Sigmoid colon (tissue), 7 donors: ENCODE data around the gene THBS2. TPM values are rescaled to one million over a fixed set of nuclear protein-coding genes. Genes with fewer than 3 reads are reported as not detected.
A peak's percentile ranks its signal among the peaks of the same experiment; 100 is the strongest.
"Not testable (repeated sequence)": the region's sequence is repeated elsewhere in the genome, so short reads cannot be mapped to it uniquely, and the experiment has no call there.

ENCODE experiments used
- DNase-seq: peaks from one replicate; pipeline ENCODE4 v3.0.0-alpha.2; 2019
- H3K27ac ChIP-seq, 4 donors: fragments of 200-600 bp; sonication (generic); one replicate each; pipeline ENCODE4 v1.5.1; 2016 to 2019; ENCODE audit warnings: mild to moderate bottlenecking in 1 of 4
- H3K27me3 ChIP-seq, 3 donors: fragments of 200-600 bp; sonication (generic); one replicate each; pipeline ENCODE4 v1.5.1; 2019; ENCODE audit warnings: mild to moderate bottlenecking in 1 of 3
- H3K36me3 ChIP-seq, 4 donors: fragments of 200-600 bp; sonication (generic); one replicate each; pipeline ENCODE4 v1.5.1; 2016 to 2019
- H3K4me1 ChIP-seq, 4 donors: fragments of 200-600 bp; sonication (generic); one replicate each; pipeline ENCODE4 v1.5.1; 2017 to 2019
- H3K4me3 ChIP-seq, 4 donors: fragments of 200-600 bp; sonication (generic); one replicate each; pipeline ENCODE4 v1.5.1; 2017 to 2019; ENCODE audit warnings: mild to moderate bottlenecking in 2 of 4, moderate library complexity in 1 of 4
- H3K9me3 ChIP-seq, 4 donors: fragments of 200-600 bp in 3 of 4; sonication (generic) in 3 of 4; one replicate each; pipeline versions ENCODE4 v1.5.1 to v1.6.1; 2013 to 2019
- CTCF ChIP-seq, 4 experiments: fragments of 450-650 bp in 3 of 4; fragments of 200-600 bp in 1 of 4; IDR thresholded peaks; one replicate each; pipeline ENCODE4 v1.5.1; 2016 to 2019; ENCODE audit warnings: antibody characterized with exemption in 4 of 4, mild to moderate bottlenecking in 3 of 4, moderate library complexity in 2 of 4
- EP300 ChIP-seq, 4 donors: sonication (generic); formaldehyde crosslinking; IDR thresholded peaks; one replicate each; pipeline ENCODE4 v1.6.1; 2017; ENCODE audit warnings: antibody characterized with exemption in 4 of 4
- POLR2A ChIP-seq, 2 donors: fragments of 450-650 bp; IDR thresholded peaks; one replicate each; pipeline ENCODE4 v1.6.1; 2016; ENCODE audit warnings: antibody characterized with exemption in 2 of 2, mild to moderate bottlenecking in 2 of 2, moderate library complexity in 2 of 2
- POLR2AphosphoS5 ChIP-seq, 4 donors: sonication (generic); formaldehyde crosslinking; IDR thresholded peaks; one replicate each; pipeline ENCODE4 v1.6.1; 2017; ENCODE audit warnings: antibody characterized with exemption in 4 of 4
- WGBS, 2 donors: extraction: QIAGEN DNeasy Blood & Tissue Kit; methylation state at CpG; one replicate each; pipeline ENCODE4 v1.1.7; 2013; 5-methylcytosine and 5-hydroxymethylcytosine counted together
- intact Hi-C: fragments of 100-400 bp; cut with DNase I; formaldehyde crosslinking; loops from one replicate; pipeline ENCODE4 v1.15.1; 2023
- polyA plus RNA-seq, 3 donors: library from polyadenylated mRNA; stranded (reverse); fragments of 200-250 nt; gene quantifications; one replicate each; pipeline ENCODE4 v1.2.3, GENCODE V29; 2013
- total RNA-seq, 4 donors: library from RNA; depleted of rRNA; stranded (reverse); fragments of >200 nt; gene quantifications; one replicate each; pipeline ENCODE4 v1.1.0, GENCODE V29; 2016
- donor health status: healthy with polysubstance abuse.
- donor health status: Bipolar disorder and iron deficiency.
- donor health status: healthy.

Gene THBS2
- 10 to 100 TPM; 37.6 to 59.0 (median 42.7) TPM for total RNA-seq
- 1 to 10 TPM; 1.7 to 3.0 (median 1.8) TPM for polyA plus RNA-seq

DNA sequence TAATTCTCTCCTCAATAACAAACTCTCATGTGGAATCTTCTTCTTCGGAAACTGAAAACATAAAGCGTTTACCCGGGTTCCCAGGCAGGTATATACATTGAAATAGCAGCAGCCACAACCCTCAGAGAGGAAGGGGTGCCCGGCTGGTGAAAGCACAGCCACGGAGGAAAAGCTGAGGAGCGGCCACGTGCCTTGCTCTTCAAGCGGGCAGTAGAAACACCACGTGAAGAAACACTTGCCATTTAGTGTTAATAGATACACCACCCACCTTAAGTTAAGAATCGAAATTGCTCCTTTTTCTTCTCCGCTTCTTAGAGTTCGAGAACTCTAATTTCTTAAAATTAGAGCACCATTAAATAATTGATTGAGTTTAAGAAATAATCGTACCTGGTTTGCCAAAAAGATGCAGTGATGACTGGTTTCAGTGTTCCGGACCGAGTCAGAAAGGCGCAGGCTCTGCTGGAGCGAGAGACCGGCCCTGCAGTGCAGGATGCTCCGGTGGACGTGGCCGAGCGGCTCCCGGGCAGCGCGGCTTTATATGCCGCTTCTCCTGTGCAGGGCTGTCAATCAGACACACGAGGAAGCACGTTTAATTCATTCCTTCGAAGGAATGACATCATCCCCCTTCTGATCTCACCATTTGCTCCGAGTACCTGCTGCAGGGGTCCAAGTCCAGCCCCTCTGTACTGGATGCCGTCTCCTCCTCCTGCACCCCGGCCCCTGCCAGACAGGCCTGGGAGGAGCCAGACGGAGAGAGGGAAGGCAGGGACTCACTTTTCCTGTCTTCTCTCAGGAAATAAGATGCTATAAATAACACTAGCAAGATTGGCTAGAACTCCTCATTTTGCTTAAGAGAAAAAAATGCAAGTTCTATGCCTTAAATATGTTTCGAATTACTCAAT is at the start of gene THBS2:
Gene THBS2, minus strand, starts transcription at position 510 of the 902 bp plus-strand sequence. CDS start 3,062 bp downstream, outside the sequence.
- no peaks in the 10 kb centered on the region for H3K27me3 ChIP-seq
- DNase-seq: peak; percentile 92

GRCh38 chr6:169302716-169303115 is 49.1 kb upstream of the THBS2 start:
- no peak for DNase-seq
- intact Hi-C loops: no loop called here
- TF ChIP-seq POLR2AphosphoS5 (IDR thresholded peaks at IDR 0.05): no peak
- TF ChIP-seq CTCF (IDR thresholded peaks at IDR 0.05): no peak
- TF ChIP-seq EP300 (IDR thresholded peaks at IDR 0.05): no peak
- no peak for TF ChIP-seq POLR2A (IDR thresholded peaks at IDR 0.05)
- Histone ChIP-seq H3K36me3 (no peaks in the 10 kb centered on the region), H3K4me1 (no peaks in the 10 kb centered on the region), H3K9me3 (peaks cover 0 to 4% (median 1%) of the 10 kb centered on the region in 4 donors), H3K27me3 (no peaks in the 10 kb centered on the region), H3K27ac (no peak overlapping the region), H3K4me3 (no peak overlapping the region)
- 59 to 65% methylated on average over 3 of the region's 3 CpGs for WGBS, 2 donors

More for the DNA sequence above, at the start of gene THBS2:
- WGBS, 2 donors: 11 to 17% methylated on average over 34 of the region's 34 CpGs
- Histone ChIP-seq H3K4me3 (peak within 1 kb of the TSS; percentile 24 to 46 (median 40)), H3K36me3 (peaks cover 0 to 4% (median 0%) of the 10 kb centered on the region in 4 donors), H3K9me3 (no peaks in the 10 kb centered on the region), H3K4me1 (peaks cover 0 to 40% (median 15%) of the 10 kb centered on the region in 4 donors), H3K27ac (peak within 1 kb of the TSS; percentile 34 to 71 (median 62))
- intact Hi-C loops: loop anchor here (2.0 kb wide), 1 partner anchor 39 kb away; no protein-coding TSS in a partner anchor
- peak; percentile 63 to 90 (median 82) for TF ChIP-seq POLR2AphosphoS5 (IDR thresholded peaks at IDR 0.05)
- peak; percentile 42 to 47 for TF ChIP-seq POLR2A (IDR thresholded peaks at IDR 0.05)
- no peak for TF ChIP-seq EP300 (IDR thresholded peaks at IDR 0.05)

DNA sequence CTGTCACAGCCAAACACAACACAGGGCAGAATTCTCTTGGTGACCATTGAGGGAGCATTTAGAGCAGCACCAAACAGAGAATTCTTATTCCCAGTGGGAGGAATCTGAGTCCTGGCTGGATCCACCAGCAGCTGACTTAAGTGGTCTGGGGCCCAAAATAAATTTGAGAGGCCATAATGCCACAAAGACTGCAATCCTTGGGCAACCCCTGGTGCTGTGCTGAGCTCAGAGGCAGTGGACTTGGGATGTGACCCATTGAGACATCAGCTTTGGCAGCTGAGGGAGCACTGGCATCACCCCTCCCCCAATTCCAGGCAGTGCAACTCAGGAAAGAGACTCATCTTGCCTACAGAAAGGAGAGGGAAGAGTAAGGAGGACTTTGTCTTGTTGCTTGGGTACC is 48.6 kb upstream of the THBS2 start:
- no peak overlapping the region for H3K27ac ChIP-seq
- TF ChIP-seq POLR2A (IDR thresholded peaks at IDR 0.05) (no peak), POLR2AphosphoS5 (IDR thresholded peaks at IDR 0.05) (no peak), EP300 (IDR thresholded peaks at IDR 0.05) (no peak), CTCF (IDR thresholded peaks at IDR 0.05) (no peak)
- DNase-seq: no peak
- H3K4me3 ChIP-seq: no peak overlapping the region
- H3K9me3 ChIP-seq: peaks cover 0 to 3% (median under 1%) of the 10 kb centered on the region in 4 donors
- no peaks in the 10 kb centered on the region for H3K27me3 ChIP-seq
- H3K36me3 ChIP-seq: no peaks in the 10 kb centered on the region
- H3K4me1 ChIP-seq: no peaks in the 10 kb centered on the region
- intact Hi-C loops: no loop called here

- WGBS, 2 donors: 83 to 86% methylated on average over 4 of the region's 4 CpGs
- H3K9me3 ChIP-seq: no peaks in the 10 kb centered on the region
- no peak for TF ChIP-seq EP300 (IDR thresholded peaks at IDR 0.05)
- no peak for TF ChIP-seq POLR2A (IDR thresholded peaks at IDR 0.05)
- no peak for TF ChIP-seq POLR2AphosphoS5 (IDR thresholded peaks at IDR 0.05)
- no peak for TF ChIP-seq CTCF (IDR thresholded peaks at IDR 0.05)
- no peak overlapping the region for H3K27ac ChIP-seq
- H3K36me3 ChIP-seq: no peaks in the 10 kb centered on the region
- intact Hi-C loops: no loop called here
- H3K4me1 ChIP-seq: no peaks in the 10 kb centered on the region
- H3K4me3 ChIP-seq: no peak overlapping the region
- DNase-seq: no peak
- no peaks in the 10 kb centered on the region for H3K27me3 ChIP-seq
Observed at GRCh38 chr6:169300916-169301315, 47.3 kb upstream of the THBS2 start.

- H3K36me3 ChIP-seq, H3K27me3 ChIP-seq, H3K27ac ChIP-seq, intact Hi-C loops, DNase-seq, H3K4me1 ChIP-seq, H3K9me3 ChIP-seq, H3K4me3 ChIP-seq: not testable (repeated sequence)
- WGBS, 2 donors: 68 to 73% methylated on average over 1 of the region's 1 CpG
Observed at GRCh38 chr6:169298626-169299025, 45.0 kb upstream of the THBS2 start.
